HepG2 (cell line): ENCODE results near the gene PLEKHH1. TPM values are rescaled to one million over a fixed set of nuclear protein-coding genes. Genes with fewer than 3 reads are reported as not detected.

Source experiments
- ATAC-seq: fragments of 200-7000 bp; cut with Tn5 transposase; 3 replicates; pipeline ENCODE4 v1.9.1; 2020; ENCODE audit warnings: mild to moderate bottlenecking, moderate library complexity
- BruUV-seq: library from RNA; stranded (reverse); fragments of 400-500 nt; replicated peaks from 2 replicates; lab custom pipeline; 2021; lab: Mats Ljungman, UMichigan
- CTCF ChIA-PET: fragments of 300-600 bp; formaldehyde crosslinking; extraction: SDS; loops from one replicate; lab custom pipeline; 2021; ENCODE audit warnings: low total read pairs, inconsistent platforms, low intra/inter-chr PET ratio; lab: Yijun Ruan, JAX
- POLR2A ChIA-PET: fragments of 350-600 bp; sonication (Branson Sonifier 250); formaldehyde crosslinking; loops from one replicate; lab custom pipeline; 2020; ENCODE audit warnings: antibody characterized with exemption, inconsistent platforms; lab: Yijun Ruan, JAX
- DNase-seq: peaks from one replicate; pipeline ENCODE4 v3.0.0-alpha.2; 2015; ENCODE audit warnings: low spot score
- FAIRE-seq: peaks from 3 replicates; lab custom pipeline; 2011; peaks lifted over from hg19 to GRCh38; lab: Jason Lieb, UNC
- H2AFZ ChIP-seq: one replicate; pipeline ENCODE4 v1.6.1; 2011; ENCODE audit warnings: low read length, inconsistent platforms
- H3K27ac ChIP-seq: fragments of 300-600 bp; 3 replicates; pipeline ENCODE4 v1.8.0; 2011; ENCODE audit warnings: mixed run types, mild to moderate bottlenecking, mixed read lengths, low read length, inconsistent platforms; ENCODE audit not compliant: insufficient read depth; ENCODE audit errors: extremely low read length
- H3K27me3 ChIP-seq, 2 experiments: fragments of 200-600 bp in 1 of 2; 2 replicates in 1 of 2; 3 replicates in 1 of 2; pipeline versions ENCODE4 v1.6.0 to v1.8.0; 2011; ENCODE audit warnings: low read length in 2 of 2, mild to moderate bottlenecking in 2 of 2, moderate library complexity in 2 of 2, inconsistent platforms in 1 of 2; ENCODE audit not compliant: insufficient read depth in 2 of 2, control insufficient read depth in 1 of 2
- H3K36me3 ChIP-seq, 2 experiments: fragments of 200-600 bp in 1 of 2; replicated peaks in 1 of 2; 2 replicates in 1 of 2; 3 replicates in 1 of 2; pipeline versions ENCODE4 v1.5.1 to v1.8.0; 2011; ENCODE audit warnings: low read length in 2 of 2, inconsistent platforms in 1 of 2; ENCODE audit not compliant: insufficient read depth in 2 of 2, control insufficient read depth in 1 of 2
- H3K4me1 ChIP-seq: 2 replicates; pipeline ENCODE4 v1.5.1; 2012; ENCODE audit warnings: low read length, inconsistent platforms; ENCODE audit not compliant: insufficient read depth
- H3K4me2 ChIP-seq: 2 replicates; pipeline ENCODE4 v1.6.0; 2011; ENCODE audit warnings: low read depth, low read length, inconsistent platforms
- H3K4me3 ChIP-seq, 3 experiments: fragments of 200-600 bp in 1 of 3; sonication (generic), shearing (Covaris generic) in 1 of 3; replicated peaks in 1 of 3; 2 replicates each; pipeline ENCODE4 v1.5.1; 2011 to 2016; ENCODE audit warnings: low read length in 3 of 3, inconsistent platforms in 2 of 3, low read depth in 2 of 3, mild to moderate bottlenecking in 2 of 3, control low read depth in 1 of 3, mixed read lengths in 1 of 3; ENCODE audit not compliant: insufficient read depth in 1 of 3
- H3K79me2 ChIP-seq: one replicate; pipeline ENCODE4 v1.6.1; 2011; ENCODE audit warnings: low read length, inconsistent platforms; ENCODE audit not compliant: insufficient read depth
- H3K9ac ChIP-seq: 2 replicates; pipeline ENCODE4 v1.6.0; 2011; ENCODE audit warnings: mild to moderate bottlenecking, low read depth, low read length, inconsistent platforms; ENCODE audit not compliant: insufficient read depth
- H3K9me3 ChIP-seq: 2 replicates; pipeline ENCODE4 v1.5.1; 2012; ENCODE audit warnings: mild to moderate bottlenecking, low read length
- H4K20me1 ChIP-seq: 2 replicates; pipeline ENCODE4 v1.6.0; 2011; ENCODE audit warnings: inconsistent platforms, mild to moderate bottlenecking, low read length, moderate library complexity; ENCODE audit not compliant: insufficient read depth
- BCL6 ChIP-seq: IDR thresholded peaks from 2 replicates; pipeline ENCODE4 v1.6.1; 2016; ENCODE audit warnings: missing genetic modification reagents, missing compliant biosample characterization
- FOXJ3 ChIP-seq: sonication (generic); formaldehyde crosslinking; IDR thresholded peaks from 2 replicates; pipeline ENCODE4 v1.4.0; 2020; ENCODE audit warnings: missing genetic modification reagents, mild to moderate bottlenecking, borderline replicate concordance
- ISL2 ChIP-seq: sonication (generic); formaldehyde crosslinking; IDR thresholded peaks from 2 replicates; pipeline ENCODE4 v1.5.0; 2020; ENCODE audit warnings: missing genetic modification reagents
- LRRFIP1 ChIP-seq: sonication (generic); formaldehyde crosslinking; conservative IDR thresholded peaks from 2 replicates; pipeline ENCODE4 v1.4.0; 2020; ENCODE audit warnings: missing genetic modification reagents
- MAZ ChIP-seq, 2 experiments: sonication (generic) in 1 of 2; formaldehyde crosslinking in 1 of 2; IDR thresholded peaks; 2 replicates each; pipeline versions ENCODE4 v1.5.0 to v1.6.1; 2012 to 2020; ENCODE audit warnings: low read depth in 2 of 2, mild to moderate bottlenecking in 2 of 2, borderline replicate concordance in 1 of 2, improper control_type of control experiment in 1 of 2, low read length in 1 of 2, missing genetic modification reagents in 1 of 2, moderate library complexity in 1 of 2
- SNAI1 ChIP-seq: sonication (generic); formaldehyde crosslinking; IDR thresholded peaks from 2 replicates; pipeline ENCODE4 v1.5.0; 2020; ENCODE audit warnings: mild to moderate bottlenecking, missing genetic modification reagents, borderline replicate concordance
- ZNF775 ChIP-seq: sonication (generic); formaldehyde crosslinking; IDR thresholded peaks from 2 replicates; pipeline ENCODE4 v1.4.0; 2020; ENCODE audit warnings: missing genetic modification reagents, mild to moderate bottlenecking, moderate library complexity, borderline replicate concordance
- WGBS: methylation state at CpG from one replicate; pipeline ENCODE4 v1.1.6; 2017; ENCODE audit warnings: low lambda C conversion rate; 5-methylcytosine and 5-hydroxymethylcytosine counted together
- in situ Hi-C: cut with HindIII; loops from 2 replicates; pipeline ENCODE4 v1.10.0; 2017; ENCODE audit warnings: low pct_unique_long_range_greater_than_20kb; ENCODE audit not compliant: extremely low pct_ligation_motif_present
- intact Hi-C: fragments of 100-400 bp; cut with micrococcal nuclease; formaldehyde crosslinking; loops from one replicate; pipeline ENCODE4 v1.10.0; 2022; ENCODE audit not compliant: unreplicated experiment
- polyA plus RNA-seq, 8 experiments: library from polyadenylated mRNA; depleted of rRNA in 3 of 8; stranded (reverse) in 7 of 8; unstranded in 1 of 8; fragments of >200 nt; fragmentation: Illumina TruSeq in 4 of 8; extraction: Trizol in 4 of 8; gene quantifications; 2 replicates each; pipeline versions ENCODE4 v1.2.1 to v1.2.3, GENCODE V29; 2011 to 2016; ENCODE audit warnings: low read depth in 4 of 8, missing spikeins in 1 of 8, mixed read lengths in 1 of 8; ENCODE audit not compliant: insufficient read depth in 1 of 8
- total RNA-seq, 5 experiments: library from RNA; depleted of rRNA; stranded (reverse); fragments of >200 nt; fragmentation: Illumina TruSeq; extraction: Trizol; gene quantifications; 2 replicates each; pipeline ENCODE4 v1.2.3, GENCODE V29; 2016; ENCODE audit warnings: low read depth in 1 of 5

Gene PLEKHH1
- total and polyA plus RNA-seq, 2 of the 13 experiments (the other 11 are each of a cell fraction or from before 2014, with no cell fraction given) = 8.6 to 15.8 TPM

- Histone ChIP-seq H3K4me2 (no peak overlapping the region), H4K20me1 (no peaks in the 10 kb centered on the region), H3K4me3 (no peak overlapping the region), H3K4me1 (peaks cover 4% of the 10 kb centered on the region), H3K9me3 (no peaks in the 10 kb centered on the region), H3K79me2 (no peaks in the 10 kb centered on the region), H3K27me3 (peaks cover 0 to 32% of the 10 kb centered on the region in 2 experiments; a peak in 4 of 5 replicates), H3K9ac (no peak overlapping the region), H2AFZ (no peak overlapping the region), H3K36me3 (no peaks in the 10 kb centered on the region), H3K27ac (no peak overlapping the region)
- POLR2A ChIA-PET = no interaction called here
- CTCF ChIA-PET = no interaction called here
- in situ Hi-C loops (no loop called here), intact Hi-C loops (no loop called here)
- no peak for DNase-seq
- no peak for FAIRE-seq
- TF ChIP-seq BCL6 (no peak), ISL2 (CRISPR knock-in tag) (no peak), FOXJ3 (no peak), MAZ (IDR thresholded peaks at IDR 0.05; ENCODE audit: borderline replicate concordance, low read depth, low read length) (no peak), MAZ (CRISPR knock-in tag; IDR thresholded peaks at IDR 0.05; ENCODE audit: low read depth) (no peak)
- BruUV-seq = no TSS peak
- WGBS = 18% methylated on average over 3 of the region's 3 CpGs
- ATAC-seq = no peak
Observed at GRCh38 chr14:67508956-67509355, 24.1 kb upstream of the PLEKHH1 start.

- Histone ChIP-seq H4K20me1 (no peaks in the 10 kb centered on the region), H3K27ac (no peak overlapping the region), H3K79me2 (no peaks in the 10 kb centered on the region), H3K4me2 (no peak overlapping the region), H3K4me3 (no peak overlapping the region), H2AFZ (no peak overlapping the region), H3K9me3 (no peaks in the 10 kb centered on the region), H3K9ac (no peak overlapping the region)
- DNase-seq = no peak
- CTCF ChIA-PET = no interaction called here
- 0% methylated on average over 2 of the region's 2 CpGs for WGBS
- POLR2A ChIA-PET = no interaction called here
- FAIRE-seq = no peak
- BruUV-seq = no TSS peak
- intact Hi-C loops = no loop called here
- ATAC-seq = no peak
- TF ChIP-seq SNAI1 (CRISPR knock-in tag) (no peak), LRRFIP1 (CRISPR knock-in tag) (no peak), ZNF775 (CRISPR knock-in tag) (no peak)
- TF ChIP-seq, all 625 proteins: peak for 0
- peaks cover 11% of the 10 kb centered on the region for H3K4me1 ChIP-seq
- H3K27me3 ChIP-seq = peaks cover 2 to 39% of the 10 kb centered on the region in 2 experiments; a peak in 4 of 5 replicates
- in situ Hi-C loops = no loop called here
- no peaks in the 10 kb centered on the region for H3K36me3 ChIP-seq
Observed at GRCh38 chr14:67510121-67510520, 23.0 kb upstream of the PLEKHH1 start.
